CD4-positive, CD25-positive, alpha-beta regulatory T cell (primary cell): ENCODE measurements around the gene DND1. TPM values are rescaled to one million over a fixed set of nuclear protein-coding genes. Genes with fewer than 3 reads are reported as not detected.
"Not testable (repeated sequence)": the region's sequence is repeated elsewhere in the genome, so short reads cannot be mapped to it uniquely, and the experiment has no call there.

Source experiments
- ATAC-seq, 2 donors: fragments of 150-1000 bp; cut with Tn5 transposase; one replicate each; pipeline ENCODE4 v1.10.0; 2021; ENCODE audit warnings: low read depth in 2 of 2, moderate number of reproducible peaks in 2 of 2, moderate library complexity in 1 of 2
- DNase-seq, 3 donors: peaks; one replicate each; pipeline versions ENCODE4 v3.0.0 to v3.0.0-alpha.2; 2012 to 2022; ENCODE audit warnings: mixed read lengths in 1 of 3
- H3K27ac ChIP-seq: one replicate; pipeline ENCODE4 v1.7.0; 2013; ENCODE audit warnings: mild to moderate bottlenecking, low read length; ENCODE audit not compliant: insufficient read depth, poor library complexity, severe bottlenecking
- H3K27me3 ChIP-seq: one replicate; pipeline ENCODE4 v1.7.0; 2013; ENCODE audit warnings: low read length; ENCODE audit not compliant: control insufficient read depth, insufficient read depth
- H3K36me3 ChIP-seq: one replicate; pipeline ENCODE4 v1.7.0; 2013; ENCODE audit warnings: mild to moderate bottlenecking, low read length, moderate library complexity; ENCODE audit not compliant: control insufficient read depth, insufficient read depth
- H3K4me1 ChIP-seq: 2 replicates; pipeline ENCODE4 v1.7.0; 2013; ENCODE audit warnings: mild to moderate bottlenecking, low read length; ENCODE audit not compliant: insufficient read depth, control insufficient read depth, poor library complexity, severe bottlenecking
- H3K4me3 ChIP-seq: one replicate; pipeline ENCODE4 v1.7.0; 2013; ENCODE audit warnings: low read depth, mild to moderate bottlenecking, low read length, moderate library complexity
- H3K9me3 ChIP-seq, 2 experiments: 1 replicate in 1 of 2; 2 replicates in 1 of 2; pipeline ENCODE4 v1.7.0; 2013; ENCODE audit warnings: low read length in 2 of 2, mild to moderate bottlenecking in 1 of 2, moderate library complexity in 1 of 2; ENCODE audit not compliant: control insufficient read depth in 2 of 2
- H3K27ac Mint-ChIP-seq, 3 donors: one replicate each; pipeline ENCODE4 v1.8.0; 2020 to 2022; ENCODE audit warnings: mild to moderate bottlenecking in 3 of 3, mixed read lengths in 3 of 3, moderate library complexity in 2 of 3
- H3K27me3 Mint-ChIP-seq: one replicate; pipeline ENCODE4 v1.8.0; 2022; ENCODE audit warnings: mild to moderate bottlenecking, mixed read lengths
- H3K36me3 Mint-ChIP-seq: one replicate; pipeline ENCODE4 v1.8.0; 2020; ENCODE audit warnings: mixed read lengths
- H3K4me1 Mint-ChIP-seq, 4 donors: one replicate each; pipeline ENCODE4 v1.8.0; 2020 to 2022; ENCODE audit warnings: mixed read lengths in 4 of 4, mild to moderate bottlenecking in 1 of 4
- H3K4me3 Mint-ChIP-seq, 4 donors: one replicate each; pipeline ENCODE4 v1.8.0; 2020 to 2022; ENCODE audit warnings: mild to moderate bottlenecking in 4 of 4, mixed read lengths in 4 of 4, moderate library complexity in 3 of 4
- H3K9me3 Mint-ChIP-seq, 7 donors: one replicate each; pipeline ENCODE4 v1.8.0; 2020 to 2022; ENCODE audit warnings: mixed read lengths in 7 of 7, mild to moderate bottlenecking in 3 of 7, moderate library complexity in 2 of 7
- polyA plus RNA-seq, 4 donors: library from polyadenylated mRNA; unstranded; fragments of 300-500 nt; fragmentation: Illumina TruSeq; gene quantifications; one replicate each; pipeline ENCODE4 v1.2.3, GENCODE V29; 2021
- total RNA-seq: library from RNA; stranded (reverse); gene quantifications from one replicate; pipeline ENCODE4 v1.2.3, GENCODE V29; 2022

The DND1 gene
- total and polyA plus RNA-seq, 5 donors from 2014 or later = 2.1 TPM; not detected in 4

GRCh38 chr5:140627972-140628371 is 45.4 kb downstream of the DND1 start:
- peaks cover 28% of the 10 kb centered on the region for H3K27me3 Mint-ChIP-seq
- H3K27ac Mint-ChIP-seq = no peak overlapping the region
- ATAC-seq = no peak
- no peak for DNase-seq
- Histone ChIP-seq H3K36me3 (no peaks in the 10 kb centered on the region), H3K27me3 (peaks cover 7% of the 10 kb centered on the region), H3K27ac (no peak overlapping the region), H3K9me3 (no peaks in the 10 kb centered on the region), H3K4me3 (no peak overlapping the region), H3K4me1 (peaks cover 15% of the 10 kb centered on the region)
- no peak overlapping the region for H3K4me3 Mint-ChIP-seq
- peaks cover 0 to 19% (median 10%) of the 10 kb centered on the region in 4 donors for H3K4me1 Mint-ChIP-seq
- H3K36me3 Mint-ChIP-seq = no peaks in the 10 kb centered on the region
- peaks cover 0 to 8% (median 0%) of the 10 kb centered on the region in 7 donors for H3K9me3 Mint-ChIP-seq

- H3K4me3 Mint-ChIP-seq, H3K27me3 ChIP-seq, ATAC-seq, H3K4me1 Mint-ChIP-seq, H3K9me3 Mint-ChIP-seq, DNase-seq, H3K4me1 ChIP-seq, H3K36me3 Mint-ChIP-seq, H3K27ac ChIP-seq, H3K4me3 ChIP-seq, H3K27ac Mint-ChIP-seq, H3K9me3 ChIP-seq, H3K36me3 ChIP-seq: not testable (repeated sequence)
- peaks cover 20% of the 10 kb centered on the region for H3K27me3 Mint-ChIP-seq
Measured at GRCh38 chr5:140624886-140625285, 48.5 kb downstream of the DND1 start.

GRCh38 chr5:140623061-140623460 is 50.3 kb downstream of the DND1 start:
- not testable (repeated sequence) for ATAC-seq, H3K4me1 ChIP-seq, DNase-seq, H3K4me3 ChIP-seq, H3K27ac ChIP-seq, H3K4me3 Mint-ChIP-seq, H3K9me3 ChIP-seq, H3K27ac Mint-ChIP-seq, H3K9me3 Mint-ChIP-seq, H3K27me3 ChIP-seq, H3K4me1 Mint-ChIP-seq, H3K36me3 Mint-ChIP-seq, H3K36me3 ChIP-seq
- peaks cover 37% of the 10 kb centered on the region for H3K27me3 Mint-ChIP-seq

- Mint-ChIP-seq H3K36me3 (no peaks in the 10 kb centered on the region), H3K4me1 (no peaks in the 10 kb centered on the region), H3K4me3 (no peak overlapping the region), H3K27me3 (peaks cover 41% of the 10 kb centered on the region), H3K9me3 (peaks cover 0 to 2% (median 0%) of the 10 kb centered on the region in 7 donors), H3K27ac (no peak overlapping the region)
- Histone ChIP-seq H3K9me3 (no peaks in the 10 kb centered on the region), H3K4me3 (no peak overlapping the region), H3K36me3 (no peaks in the 10 kb centered on the region), H3K4me1 (no peaks in the 10 kb centered on the region), H3K27ac (no peak overlapping the region), H3K27me3 (peaks cover 3% of the 10 kb centered on the region)
- DNase-seq = no peak
- no peak for ATAC-seq
Measured at GRCh38 chr5:140622301-140622700, 51.1 kb downstream of the DND1 start.

Other genes with a start within 250 kb of the DND1 start
- gene EIF4EBP3, start 125.9 kb downstream of the DND1 start, total RNA-seq = 11.8 TPM
- 10 to 100 TPM; 28.4 to 44.7 (median 40.5) TPM for gene EIF4EBP3, start 125.9 kb downstream of the DND1 start, polyA plus RNA-seq
- gene SRA1, start 116.1 kb downstream of the DND1 start, total RNA-seq = 38.9 TPM
- gene SRA1, start 116.1 kb downstream of the DND1 start, polyA plus RNA-seq = 10 to 100 TPM; 36.6 to 44.3 (median 38.4) TPM
- gene APBB3, start 109.0 kb downstream of the DND1 start, total RNA-seq = 50.8 TPM
- 1 to 10 TPM; 3.4 to 5.2 (median 4.0) TPM for gene APBB3, start 109.0 kb downstream of the DND1 start, polyA plus RNA-seq
- gene SLC35A4, start 108.7 kb downstream of the DND1 start, total RNA-seq = 35.0 TPM
- gene SLC35A4, start 108.7 kb downstream of the DND1 start, polyA plus RNA-seq = 10 to 100 TPM; 69.3 to 89.5 (median 78.0) TPM
- not detected for gene CD14, start 40.4 kb downstream of the DND1 start, total RNA-seq
- gene CD14, start 40.4 kb downstream of the DND1 start, polyA plus RNA-seq = 1 to 10 TPM; 1.3 to 2.6 (median 2.1) TPM
- gene TMCO6, start 34.1 kb downstream of the DND1 start, total RNA-seq = 22.6 TPM
- gene TMCO6, start 34.1 kb downstream of the DND1 start, polyA plus RNA-seq = 10 to 100 TPM; 17.0 to 24.1 (median 18.4) TPM
- 42.6 TPM for gene NDUFA2, start 25.9 kb downstream of the DND1 start, total RNA-seq
- gene NDUFA2, start 25.9 kb downstream of the DND1 start, polyA plus RNA-seq = 100 to 1,000 TPM; 165 to 208 (median 169) TPM
- gene IK, start 25.7 kb downstream of the DND1 start, total RNA-seq = 170 TPM
- 100 to 1,000 TPM; 136 to 197 (median 184) TPM for gene IK, start 25.7 kb downstream of the DND1 start, polyA plus RNA-seq
- gene WDR55, start 8.7 kb downstream of the DND1 start, total RNA-seq = 47.5 TPM
- gene WDR55, start 8.7 kb downstream of the DND1 start, polyA plus RNA-seq = 10 to 100 TPM; 17.6 to 25.3 (median 19.9) TPM
- 56.5 TPM for gene HARS1, start 17.8 kb upstream of the DND1 start, total RNA-seq
- 10 to 100 TPM; 58.0 to 74.4 (median 60.5) TPM for gene HARS1, start 17.8 kb upstream of the DND1 start, polyA plus RNA-seq
- 29.8 TPM for gene HARS2, start 17.9 kb upstream of the DND1 start, total RNA-seq
- gene HARS2, start 17.9 kb upstream of the DND1 start, polyA plus RNA-seq = 10 to 100 TPM; 20.7 to 24.4 (median 22.2) TPM
- gene ZMAT2, start 26.9 kb upstream of the DND1 start, total RNA-seq = 48.5 TPM
- gene ZMAT2, start 26.9 kb upstream of the DND1 start, polyA plus RNA-seq = 10 to 100 TPM; 81.8 to 97.5 (median 90.9) TPM
- not detected for gene PCDHA1, start 112.6 kb upstream of the DND1 start, total RNA-seq
- gene PCDHA1, start 112.6 kb upstream of the DND1 start, polyA plus RNA-seq = not detected
- gene PCDHA2, start 121.3 kb upstream of the DND1 start, total RNA-seq = not detected
- gene PCDHA2, start 121.3 kb upstream of the DND1 start, polyA plus RNA-seq = not detected
- gene PCDHA3, start 127.5 kb upstream of the DND1 start, total RNA-seq = not detected
- gene PCDHA3, start 127.5 kb upstream of the DND1 start, polyA plus RNA-seq = not detected
- gene PCDHA4, start 133.5 kb upstream of the DND1 start, total RNA-seq = not detected
- gene PCDHA4, start 133.5 kb upstream of the DND1 start, polyA plus RNA-seq = not detected
- gene PCDHA5, start 148.0 kb upstream of the DND1 start, total RNA-seq = not detected
- gene PCDHA5, start 148.0 kb upstream of the DND1 start, polyA plus RNA-seq = not detected
- not detected for gene PCDHA6, start 154.4 kb upstream of the DND1 start, total RNA-seq
- not detected for gene PCDHA6, start 154.4 kb upstream of the DND1 start, polyA plus RNA-seq
- not detected for gene PCDHA7, start 160.7 kb upstream of the DND1 start, total RNA-seq
- gene PCDHA7, start 160.7 kb upstream of the DND1 start, polyA plus RNA-seq = not detected
- gene PCDHA8, start 167.6 kb upstream of the DND1 start, total RNA-seq = not detected
- gene PCDHA8, start 167.6 kb upstream of the DND1 start, polyA plus RNA-seq = not detected
- not detected for gene PCDHA9, start 174.8 kb upstream of the DND1 start, total RNA-seq
- gene PCDHA9, start 174.8 kb upstream of the DND1 start, polyA plus RNA-seq = not detected
- not detected for gene PCDHA10, start 182.3 kb upstream of the DND1 start, total RNA-seq
- gene PCDHA10, start 182.3 kb upstream of the DND1 start, polyA plus RNA-seq = not detected
- gene PCDHA11, start 195.4 kb upstream of the DND1 start, total RNA-seq = not detected
- gene PCDHA11, start 195.4 kb upstream of the DND1 start, polyA plus RNA-seq = not detected
- not detected for gene PCDHA12, start 201.7 kb upstream of the DND1 start, total RNA-seq
- gene PCDHA12, start 201.7 kb upstream of the DND1 start, polyA plus RNA-seq = not detected
- gene PCDHA13, start 208.5 kb upstream of the DND1 start, total RNA-seq = not detected
- not detected for gene PCDHA13, start 208.5 kb upstream of the DND1 start, polyA plus RNA-seq